ENCODE measurements around the gene SCN2A. TPM values are rescaled to one million over a fixed set of nuclear protein-coding genes. Genes with fewer than 3 reads are reported as not detected.

The SCN2A gene
- polyA plus RNA-seq, 1 experiment: 0.05 TPM

DNA sequence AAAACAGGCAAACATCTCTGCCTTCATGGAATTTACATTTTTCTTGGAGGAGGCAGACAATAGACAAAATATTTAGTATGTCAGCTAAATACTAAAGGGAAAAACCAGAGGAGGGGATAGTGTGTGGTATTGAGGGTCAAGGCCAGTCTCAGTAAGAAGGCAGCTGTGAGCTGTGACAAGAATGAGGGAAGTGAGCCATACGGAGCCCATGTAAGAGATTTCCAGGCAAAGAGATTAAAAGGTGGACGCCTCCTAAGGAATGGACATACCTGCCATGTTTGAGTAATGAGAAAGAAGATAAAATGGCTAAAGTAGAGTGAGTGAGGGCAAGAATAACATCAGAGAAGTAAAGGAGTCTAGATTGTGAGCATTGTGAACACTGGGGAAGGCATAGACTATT is 2.2 kb upstream of the SCN2A start:
- CTCF ChIA-PET: no interaction called here
- Histone ChIP-seq H3K36me3 (ENCODE audit: control insufficient read depth, insufficient read depth, low read length) (no peaks in the 10 kb centered on the region), H3K27me3 (ENCODE audit: control insufficient read depth, insufficient read depth, low read length) (no peaks in the 10 kb centered on the region), H3K4me3 (ENCODE audit: low read depth, low read length) (no peak overlapping the region)
- POLR2A ChIA-PET: no interaction called here
- TF ChIP-seq, protein P1, sequence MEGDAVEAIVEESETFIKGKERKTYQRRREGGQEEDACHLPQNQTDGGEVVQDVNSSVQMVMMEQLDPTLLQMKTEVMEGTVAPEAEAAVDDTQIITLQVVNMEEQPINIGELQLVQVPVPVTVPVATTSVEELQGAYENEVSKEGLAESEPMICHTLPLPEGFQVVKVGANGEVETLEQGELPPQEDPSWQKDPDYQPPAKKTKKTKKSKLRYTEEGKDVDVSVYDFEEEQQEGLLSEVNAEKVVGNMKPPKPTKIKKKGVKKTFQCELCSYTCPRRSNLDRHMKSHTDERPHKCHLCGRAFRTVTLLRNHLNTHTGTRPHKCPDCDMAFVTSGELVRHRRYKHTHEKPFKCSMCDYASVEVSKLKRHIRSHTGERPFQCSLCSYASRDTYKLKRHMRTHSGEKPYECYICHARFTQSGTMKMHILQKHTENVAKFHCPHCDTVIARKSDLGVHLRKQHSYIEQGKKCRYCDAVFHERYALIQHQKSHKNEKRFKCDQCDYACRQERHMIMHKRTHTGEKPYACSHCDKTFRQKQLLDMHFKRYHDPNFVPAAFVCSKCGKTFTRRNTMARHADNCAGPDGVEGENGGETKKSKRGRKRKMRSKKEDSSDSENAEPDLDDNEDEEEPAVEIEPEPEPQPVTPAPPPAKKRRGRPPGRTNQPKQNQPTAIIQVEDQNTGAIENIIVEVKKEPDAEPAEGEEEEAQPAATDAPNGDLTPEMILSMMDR (IDR thresholded peaks at IDR 0.05; ENCODE audit: insufficient read depth, low read depth, low read length): no peak
- DNase-seq (ENCODE audit: low read depth): no peak

DNA sequence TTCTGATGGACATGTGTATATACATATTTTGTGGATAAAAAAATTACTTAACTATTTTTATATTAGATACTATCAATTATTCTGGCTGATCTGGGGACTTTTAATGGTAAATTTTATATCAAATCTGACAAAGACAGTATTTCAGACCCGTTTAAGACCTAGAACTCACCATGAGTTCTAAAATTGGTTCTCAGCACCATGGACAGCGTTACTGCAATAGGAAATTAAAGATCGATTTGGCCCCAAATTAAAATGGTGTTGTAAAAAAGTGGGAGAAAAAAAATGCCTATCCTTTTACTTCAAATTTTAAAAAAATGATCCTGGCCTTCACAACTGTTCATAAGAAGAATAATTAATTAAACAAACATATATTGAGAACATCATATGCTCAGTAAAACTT is 919 bp upstream of the SCN2A start:
- H3K27me3 ChIP-seq (ENCODE audit: control insufficient read depth, insufficient read depth, low read length): no peaks in the 10 kb centered on the region
- no peak overlapping the region for H3K4me3 ChIP-seq (ENCODE audit: low read depth, low read length)
- ChIA-PET POLR2A (no interaction called here), CTCF (interaction anchor here (1.5 kb wide), 1 partner anchor 9 kb away, joined by 5 read pairs; no protein-coding TSS in a partner anchor)
- TF ChIP-seq, protein P1 (IDR thresholded peaks at IDR 0.05; ENCODE audit: insufficient read depth, low read depth, low read length): no peak
- no peak for DNase-seq (ENCODE audit: low read depth)
- H3K36me3 ChIP-seq (ENCODE audit: control insufficient read depth, insufficient read depth, low read length): no peaks in the 10 kb centered on the region

DNA sequence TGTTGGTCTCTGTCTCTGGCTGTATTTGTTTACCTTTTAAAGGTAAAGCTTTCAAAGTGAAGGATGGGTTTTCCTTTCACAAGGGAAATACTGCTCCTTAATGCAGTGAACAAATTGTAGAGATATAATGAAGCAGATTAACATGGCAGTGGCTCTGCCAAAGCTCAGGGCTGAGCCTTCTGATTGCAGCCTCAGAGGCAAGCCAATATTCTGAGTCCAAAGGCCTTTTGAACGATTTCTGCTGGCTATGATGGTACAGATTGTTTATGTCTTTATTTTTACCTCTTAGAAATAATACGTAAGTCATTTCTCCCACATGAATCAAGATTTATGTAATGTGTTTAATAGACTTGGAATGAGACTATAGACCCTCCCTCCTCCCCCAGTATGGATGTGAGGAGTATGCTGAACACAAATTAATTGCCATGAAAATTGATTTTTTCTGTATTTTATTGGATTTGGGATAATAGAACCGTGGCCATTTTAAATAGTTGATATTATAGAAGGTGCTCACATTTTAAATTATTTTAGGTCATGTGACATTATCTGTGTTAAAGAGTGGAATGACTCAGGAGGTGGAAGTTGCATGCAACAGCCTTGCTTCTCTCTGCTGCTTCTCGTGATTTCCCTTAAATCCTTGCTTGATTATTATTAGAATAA is 772 bp downstream of the SCN2A start:
- TF ChIP-seq, protein P1 (IDR thresholded peaks at IDR 0.05; ENCODE audit: insufficient read depth, low read depth, low read length): no peak
- no peak for DNase-seq (ENCODE audit: low read depth)
- Histone ChIP-seq H3K27me3 (ENCODE audit: control insufficient read depth, insufficient read depth, low read length) (no peaks in the 10 kb centered on the region), H3K36me3 (ENCODE audit: control insufficient read depth, insufficient read depth, low read length) (no peaks in the 10 kb centered on the region), H3K4me3 (ENCODE audit: low read depth, low read length) (no peak overlapping the region)
- CTCF ChIA-PET: interaction anchor here (0.6 to 1.5 kb wide), 5 partner anchors 8 to 644 kb away, joined by 3 to 5 read pairs (median 3); no protein-coding TSS in a partner anchor
- POLR2A ChIA-PET: no interaction called here

DNA sequence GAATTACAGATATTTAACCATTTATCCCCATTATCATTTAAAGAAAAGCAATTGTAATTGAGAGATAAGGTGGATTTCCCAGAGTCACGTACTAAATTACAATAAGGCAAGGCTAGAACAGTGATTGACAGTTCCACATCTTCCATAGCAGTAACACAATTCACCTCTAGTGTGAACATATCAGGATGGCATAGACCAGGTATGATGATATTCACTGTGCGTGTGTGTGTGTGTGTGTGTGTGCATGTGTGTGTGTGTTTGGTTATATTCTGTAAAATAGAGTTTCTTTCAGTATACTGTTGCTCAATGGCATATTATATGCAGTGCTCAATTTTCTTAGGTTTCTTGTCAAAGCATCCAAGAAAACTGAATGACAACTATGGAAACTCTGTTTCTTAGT is 1.7 kb downstream of the SCN2A start:
- DNase-seq (ENCODE audit: low read depth): no peak
- TF ChIP-seq, protein P1 (IDR thresholded peaks at IDR 0.05; ENCODE audit: insufficient read depth, low read depth, low read length): no peak
- ChIA-PET CTCF (no interaction called here), POLR2A (no interaction called here)
- Histone ChIP-seq H3K27me3 (ENCODE audit: control insufficient read depth, insufficient read depth, low read length) (no peaks in the 10 kb centered on the region), H3K4me3 (ENCODE audit: low read depth, low read length) (no peak overlapping the region), H3K36me3 (ENCODE audit: control insufficient read depth, insufficient read depth, low read length) (no peaks in the 10 kb centered on the region)

DNA sequence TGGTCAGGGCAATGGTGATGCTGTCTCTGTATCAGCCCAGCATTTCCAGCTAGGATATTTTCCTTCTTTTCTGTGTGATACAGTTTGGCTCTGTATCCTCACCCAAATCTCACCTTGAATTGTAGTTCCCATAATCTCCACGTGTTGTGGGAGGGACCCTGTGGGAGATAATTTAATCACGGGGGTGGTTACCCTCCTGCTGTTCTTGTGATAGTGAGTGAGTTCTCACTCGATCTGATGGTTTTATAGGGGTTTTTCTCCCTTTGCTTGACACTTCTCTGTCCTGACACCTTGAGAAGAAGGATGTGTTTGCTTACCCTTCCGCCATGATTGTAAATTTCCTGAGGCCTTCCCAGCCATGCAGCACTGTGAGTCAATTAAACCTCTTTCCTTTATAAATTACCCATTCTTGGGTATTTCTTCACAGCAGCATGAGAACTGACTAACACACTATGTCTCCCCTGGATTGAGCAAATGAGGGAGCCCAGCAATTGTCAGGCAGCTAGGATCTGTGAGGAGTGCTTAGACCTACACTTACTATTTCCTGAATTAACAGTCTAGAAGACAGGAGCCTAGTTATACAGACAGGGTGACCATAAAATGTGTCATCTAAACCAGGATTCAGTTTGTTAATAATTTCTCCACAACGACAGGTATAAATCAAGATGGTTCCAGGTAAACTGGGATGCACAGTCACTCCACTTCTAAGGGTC is 6.0 kb downstream of the SCN2A start:
- Histone ChIP-seq H3K4me3 (ENCODE audit: low read depth, low read length) (no peak overlapping the region), H3K27me3 (ENCODE audit: control insufficient read depth, insufficient read depth, low read length) (no peaks in the 10 kb centered on the region), H3K36me3 (ENCODE audit: control insufficient read depth, insufficient read depth, low read length) (no peaks in the 10 kb centered on the region)
- TF ChIP-seq, protein P1 (IDR thresholded peaks at IDR 0.05; ENCODE audit: insufficient read depth, low read depth, low read length): no peak
- no peak for DNase-seq (ENCODE audit: low read depth)
- ChIA-PET CTCF (interaction anchor here (1.5 kb wide), 1 partner anchor 26 kb away, joined by 3 read pairs; no protein-coding TSS in a partner anchor), POLR2A (no interaction called here)

Measured in BJ (cell line).